ENCODE measurements around the gene RNPEPL1. TPM values are rescaled to one million over a fixed set of nuclear protein-coding genes. Genes with fewer than 3 reads are reported as not detected.

Gene RNPEPL1
- total RNA-seq, 3 donors from 2014 or later, result 76.4 to 119 (median 76.9) TPM

DNA sequence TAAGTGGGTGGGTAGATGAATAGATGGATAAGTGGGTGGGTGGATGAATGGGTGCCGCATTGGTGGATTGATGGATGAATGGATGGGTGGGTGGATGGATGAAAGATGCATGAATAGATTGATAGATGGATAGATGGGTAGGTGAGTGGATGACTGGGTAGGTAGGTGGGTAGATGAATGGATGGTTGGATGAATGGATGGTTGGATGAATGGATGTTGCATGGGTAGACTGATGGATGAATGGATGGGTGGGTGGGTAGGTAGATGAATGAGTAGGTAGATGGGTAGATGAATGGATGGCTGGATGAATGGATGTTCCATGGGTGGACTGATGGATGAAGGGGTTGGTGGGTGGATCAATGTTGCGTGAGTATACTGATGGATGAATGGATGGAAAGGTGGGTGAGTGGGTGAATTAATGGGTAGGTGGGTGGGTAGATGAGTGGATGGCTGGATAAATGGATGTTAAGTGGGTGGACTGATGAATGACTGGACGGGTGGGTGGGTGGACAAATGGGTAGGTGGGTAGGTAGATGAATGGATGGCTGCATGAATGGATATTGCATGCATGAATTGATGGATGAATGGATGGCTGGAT is 41.0 kb upstream of the RNPEPL1 start:
- Histone ChIP-seq H3K4me1 (ENCODE audit: low read depth) (no peaks in the 10 kb centered on the region), H3K36me3 (ENCODE audit: low read depth) (no peaks in the 10 kb centered on the region), H3K4me3 (no peak overlapping the region), H3K9me3 (peaks cover 31% of the 10 kb centered on the region)
- ATAC-seq (no peak), DNase-seq (no peak)
- TF ChIP-seq, protein P1, sequence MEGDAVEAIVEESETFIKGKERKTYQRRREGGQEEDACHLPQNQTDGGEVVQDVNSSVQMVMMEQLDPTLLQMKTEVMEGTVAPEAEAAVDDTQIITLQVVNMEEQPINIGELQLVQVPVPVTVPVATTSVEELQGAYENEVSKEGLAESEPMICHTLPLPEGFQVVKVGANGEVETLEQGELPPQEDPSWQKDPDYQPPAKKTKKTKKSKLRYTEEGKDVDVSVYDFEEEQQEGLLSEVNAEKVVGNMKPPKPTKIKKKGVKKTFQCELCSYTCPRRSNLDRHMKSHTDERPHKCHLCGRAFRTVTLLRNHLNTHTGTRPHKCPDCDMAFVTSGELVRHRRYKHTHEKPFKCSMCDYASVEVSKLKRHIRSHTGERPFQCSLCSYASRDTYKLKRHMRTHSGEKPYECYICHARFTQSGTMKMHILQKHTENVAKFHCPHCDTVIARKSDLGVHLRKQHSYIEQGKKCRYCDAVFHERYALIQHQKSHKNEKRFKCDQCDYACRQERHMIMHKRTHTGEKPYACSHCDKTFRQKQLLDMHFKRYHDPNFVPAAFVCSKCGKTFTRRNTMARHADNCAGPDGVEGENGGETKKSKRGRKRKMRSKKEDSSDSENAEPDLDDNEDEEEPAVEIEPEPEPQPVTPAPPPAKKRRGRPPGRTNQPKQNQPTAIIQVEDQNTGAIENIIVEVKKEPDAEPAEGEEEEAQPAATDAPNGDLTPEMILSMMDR (IDR thresholded peaks at IDR 0.05), result no peak
- intact Hi-C loops (cut with DNase I, micrococcal nuclease), result no loop called here

DNA sequence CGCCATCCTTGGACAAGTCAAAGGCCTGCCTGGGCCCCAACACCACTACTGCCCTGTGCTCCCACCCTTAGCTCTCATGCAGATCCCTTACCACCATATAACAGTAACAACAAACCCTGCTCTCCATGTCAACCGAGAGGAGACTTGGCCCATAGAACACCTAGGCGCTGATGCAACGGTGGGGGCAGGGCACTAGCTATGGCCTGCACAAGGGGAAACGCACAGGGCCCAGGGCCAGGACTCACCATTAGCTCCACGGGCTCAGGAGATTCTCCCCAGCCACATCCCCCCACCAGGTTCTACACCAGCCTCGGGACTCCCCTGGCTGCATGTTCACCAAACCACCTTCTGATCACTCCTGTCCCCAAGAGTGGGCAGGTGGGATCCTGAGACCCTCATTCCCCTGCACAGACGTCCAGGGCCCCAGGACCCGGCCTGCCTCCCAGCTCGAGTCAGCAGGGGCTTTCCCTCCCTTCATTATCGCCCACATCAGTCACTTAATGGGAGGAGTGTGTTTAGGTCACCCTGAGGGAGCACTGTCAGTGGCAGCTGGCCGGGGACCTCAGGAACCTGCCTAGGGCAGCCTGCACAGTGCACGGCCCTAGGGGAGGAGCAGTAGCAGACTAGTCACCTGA is 39.8 kb upstream of the RNPEPL1 start:
- ATAC-seq (no peak), DNase-seq (no peak)
- no peak overlapping the region for H3K4me3 ChIP-seq
- peaks cover 39% of the 10 kb centered on the region for H3K9me3 ChIP-seq
- intact Hi-C loops (cut with DNase I, micrococcal nuclease), result no loop called here
- TF ChIP-seq, protein P1 (IDR thresholded peaks at IDR 0.05), result no peak
- H3K4me1 ChIP-seq (ENCODE audit: low read depth), result no peaks in the 10 kb centered on the region
- no peaks in the 10 kb centered on the region for H3K36me3 ChIP-seq (ENCODE audit: low read depth)

DNA sequence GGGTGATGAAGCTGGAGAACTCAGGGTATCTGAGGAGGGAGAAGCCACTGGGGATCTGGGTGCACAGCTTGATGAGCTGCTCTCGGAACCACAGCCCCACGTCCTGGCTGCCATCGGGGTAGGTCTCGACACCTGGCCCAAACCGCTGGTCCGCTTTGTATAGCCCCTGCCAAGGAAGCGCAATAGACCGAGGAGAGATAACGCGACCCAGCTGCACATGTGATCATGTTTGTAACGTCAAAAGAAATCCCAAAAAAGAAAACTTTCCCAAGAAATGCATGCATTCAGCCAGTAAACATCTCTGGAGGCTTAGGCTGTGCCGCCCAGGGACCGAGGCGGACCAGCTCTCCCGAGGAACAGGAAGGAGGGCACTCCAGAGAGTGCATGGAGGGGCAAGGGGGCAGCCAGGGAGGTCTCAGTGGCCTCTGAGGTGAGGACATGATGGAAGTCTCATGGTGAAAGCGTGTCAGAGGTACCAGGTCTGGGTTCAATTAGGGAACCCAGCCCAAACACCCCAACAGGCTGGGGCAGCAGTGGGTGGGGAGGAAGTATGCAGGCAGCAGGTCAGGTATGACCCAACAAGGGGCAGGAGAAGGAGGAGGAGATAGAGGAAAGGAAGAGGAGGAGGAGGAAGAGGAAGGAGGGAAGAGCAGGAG is 38.8 kb upstream of the RNPEPL1 start:
- DNase-seq (no peak), ATAC-seq (no peak)
- no peaks in the 10 kb centered on the region for H3K36me3 ChIP-seq (ENCODE audit: low read depth)
- TF ChIP-seq, protein P1 (IDR thresholded peaks at IDR 0.05), result no peak
- intact Hi-C loops (cut with DNase I, micrococcal nuclease), result no loop called here
- H3K4me3 ChIP-seq, result no peak overlapping the region
- no peaks in the 10 kb centered on the region for H3K4me1 ChIP-seq (ENCODE audit: low read depth)
- H3K9me3 ChIP-seq, result peaks cover 38% of the 10 kb centered on the region

DNA sequence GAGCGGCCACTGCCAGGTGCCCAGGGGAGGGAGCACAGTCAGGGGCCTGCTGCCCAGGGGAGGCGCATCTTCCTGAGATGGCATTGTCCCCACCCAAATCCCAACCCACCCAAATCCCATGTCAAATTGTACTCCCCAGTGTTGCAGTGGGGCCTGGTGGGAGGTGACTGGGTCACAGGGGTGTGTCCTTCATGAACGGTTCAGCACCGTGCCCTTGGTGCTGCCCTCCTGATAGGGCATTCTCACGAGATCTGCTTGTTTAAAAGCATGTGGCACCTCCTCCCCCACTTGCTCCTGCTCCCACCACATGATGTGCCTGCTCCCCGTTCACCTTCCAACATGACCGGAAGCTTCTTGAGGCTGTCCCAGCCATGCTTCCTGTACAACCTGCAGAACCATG is 38.1 kb upstream of the RNPEPL1 start:
- DNase-seq (no peak), ATAC-seq (no peak)
- H3K36me3 ChIP-seq (ENCODE audit: low read depth), result no peaks in the 10 kb centered on the region
- intact Hi-C loops (cut with DNase I, micrococcal nuclease), result no loop called here
- H3K4me1 ChIP-seq (ENCODE audit: low read depth), result no peaks in the 10 kb centered on the region
- peaks cover 31% of the 10 kb centered on the region for H3K9me3 ChIP-seq
- no peak overlapping the region for H3K4me3 ChIP-seq
- TF ChIP-seq, protein P1 (IDR thresholded peaks at IDR 0.05), result no peak

DNA sequence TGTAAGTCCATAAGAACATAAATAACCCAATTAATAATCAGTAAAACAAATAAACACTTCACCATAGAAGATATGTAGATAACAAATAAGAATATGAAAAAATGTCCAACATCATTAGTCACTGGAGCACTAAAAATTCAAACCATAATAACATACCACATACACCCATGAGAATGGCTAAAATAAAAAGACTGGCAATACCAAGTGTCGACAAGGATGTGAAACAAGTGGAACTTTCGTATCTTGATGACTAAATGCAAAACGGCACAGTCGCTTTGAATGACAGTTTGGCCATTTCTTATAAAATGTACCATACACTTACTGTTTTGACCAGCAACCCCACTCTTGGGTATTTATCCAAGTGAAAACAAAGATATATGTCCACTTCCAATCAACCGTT is 37.2 kb upstream of the RNPEPL1 start:
- Histone ChIP-seq H3K4me1 (ENCODE audit: low read depth) (no peaks in the 10 kb centered on the region), H3K9me3 (peaks cover 23% of the 10 kb centered on the region), H3K4me3 (no peak overlapping the region), H3K36me3 (ENCODE audit: low read depth) (no peaks in the 10 kb centered on the region)
- DNase-seq (no peak), ATAC-seq (no peak)
- TF ChIP-seq, protein P1 (IDR thresholded peaks at IDR 0.05), result no peak
- intact Hi-C loops (cut with DNase I, micrococcal nuclease), result no loop called here
